K562 (cell line): ENCODE data around the gene TNFAIP3. TPM values are rescaled to one million over a fixed set of nuclear protein-coding genes. Genes with fewer than 3 reads are reported as not detected.

Source experiments
- CCNT2 ChIP-seq: IDR thresholded peaks from 2 replicates; pipeline ENCODE4 v1.6.1; 2011; ENCODE audit warnings: borderline replicate concordance, low read depth, mild to moderate bottlenecking, moderate library complexity, mixed read lengths, low read length; ENCODE audit not compliant: insufficient read length; ENCODE audit errors: extremely low read depth
- CSDE1 ChIP-seq, 2 experiments: fragments of 450-650 bp; IDR thresholded peaks; 2 replicates each; pipeline ENCODE4 v1.6.1; 2016; ENCODE audit warnings: mild to moderate bottlenecking in 1 of 2
- CTCFL ChIP-seq: IDR thresholded peaks from 2 replicates; pipeline ENCODE4 v1.6.1; 2011; ENCODE audit warnings: borderline replicate concordance, low read depth, mild to moderate bottlenecking, moderate library complexity, low read length; ENCODE audit not compliant: insufficient read depth, poor library complexity, severe bottlenecking
- FOXK2 ChIP-seq, 2 experiments: fragments of 450-650 bp; IDR thresholded peaks in 1 of 2; conservative IDR thresholded peaks in 1 of 2; 2 replicates each; pipeline ENCODE4 v1.6.1; 2016; ENCODE audit warnings: low read depth in 2 of 2, mild to moderate bottlenecking in 1 of 2
- GATAD2B ChIP-seq: fragments of 450-650 bp; IDR thresholded peaks from 2 replicates; pipeline ENCODE4 v1.6.1; 2017; ENCODE audit warnings: mild to moderate bottlenecking, borderline replicate concordance
- HMG20B ChIP-seq: fragments of 250-450 bp; sonication (Bioruptor Pico); IDR thresholded peaks from 2 replicates; pipeline ENCODE4 v1.5.0; 2021; ENCODE audit warnings: mild to moderate bottlenecking
- PHTF2 ChIP-seq: fragments of 250-450 bp; sonication (Bioruptor Pico); IDR thresholded peaks from 2 replicates; pipeline ENCODE4 v1.5.0; 2021; ENCODE audit warnings: mild to moderate bottlenecking
- STAT6 ChIP-seq: sonication (generic); formaldehyde crosslinking; IDR thresholded peaks from 2 replicates; pipeline ENCODE4 v1.8.1; 2023; ENCODE audit warnings: mild to moderate bottlenecking, missing genetic modification reagents
- TAF7 ChIP-seq: fragments of 450-650 bp; IDR thresholded peaks from 2 replicates; pipeline ENCODE4 v1.6.1; 2016; ENCODE audit warnings: missing genetic modification characterization, missing compliant biosample characterization
- ZBTB43 ChIP-seq: sonication (generic); formaldehyde crosslinking; IDR thresholded peaks from 2 replicates; pipeline ENCODE4 v1.8.0; 2023; ENCODE audit warnings: mild to moderate bottlenecking, missing genetic modification reagents
- ZNF592 ChIP-seq: fragments of 450-650 bp; IDR thresholded peaks from 2 replicates; pipeline ENCODE4 v1.6.1; 2017; ENCODE audit warnings: antibody characterized with exemption, mild to moderate bottlenecking
- ZNF75A ChIP-seq: fragments of 450-650 bp; formaldehyde crosslinking; IDR thresholded peaks from 2 replicates; pipeline ENCODE4 v1.4.0; 2020; ENCODE audit warnings: mild to moderate bottlenecking
- polyA plus RNA-seq, 8 experiments: library from polyadenylated mRNA; depleted of rRNA in 4 of 8; stranded (reverse) in 5 of 8; unstranded in 3 of 8; fragments of >200 nt; fragmentation: Nextera tagmentation in 2 of 8; fragmentation: Illumina TruSeq in 1 of 8; extraction: Ambion mirVana in 2 of 8; extraction: Trizol in 1 of 8; gene quantifications; 2 replicates each; pipeline versions ENCODE4 v1.2.1 to v1.2.3, GENCODE V29; 2011 to 2014; ENCODE audit warnings: inconsistent platforms in 1 of 8, missing spikeins in 1 of 8
- total RNA-seq, 7 experiments: library from RNA; depleted of rRNA in 6 of 7; stranded (reverse); fragments of >200 nt in 6 of 7; fragmentation: Illumina TruSeq in 2 of 7; extraction: Trizol in 2 of 7; gene quantifications; 2 replicates each; pipeline versions ENCODE4 v1.2.1 to v1.2.3, GENCODE V29; 2011 to 2021; ENCODE audit warnings: low replicate concordance in 1 of 7

Gene TNFAIP3
- total and polyA plus RNA-seq, 9 of the 15 experiments (the other 6 are each of a cell fraction or from before 2014, with no cell fraction given): 0.79 to 17.0 (median 6.4) TPM

- TF ChIP-seq CSDE1 (IDR thresholded peaks at IDR 0.05) (no peak), TAF7 (tag) (no peak), FOXK2 (conservative IDR thresholded peaks at IDR 0.05 in 1 of 2, IDR thresholded peaks at IDR 0.05 in 1 of 2; ENCODE audit: low read depth in 2 of 2) (peak; percentile 18 to 70; a peak in 3 of 4 replicates), CTCFL (peak; percentile 88), PHTF2 (peak; percentile 77; the same call in 1 of the 2 replicates), GATAD2B (peak; percentile 80; the same call in 1 of the 2 replicates), STAT6 (CRISPR knock-in tag) (0 out of 2 replicates have a peak, but pooled peaks have one; percentile 85), ZNF75A (CRISPR knock-in tag) (peak; percentile 28; the same call in 1 of the 2 replicates), HMG20B (CRISPR knock-in tag) (0 out of 2 replicates have a peak, but pooled peaks have one; percentile 54), ZNF592 (peak; percentile 43), CCNT2 (peak; percentile 62), ZBTB43 (CRISPR knock-in tag) (no peak)
Measured at GRCh38 chr6:137866914-137867684, at the start of gene TNFAIP3 (continued).
